ENCODE measurements around the gene BCOR. TPM values are rescaled to one million over a fixed set of nuclear protein-coding genes. Genes with fewer than 3 reads are reported as not detected.

The BCOR gene
- total RNA-seq, 2 experiments from 2014 or later: 34.7 to 51.1 TPM

DNA sequence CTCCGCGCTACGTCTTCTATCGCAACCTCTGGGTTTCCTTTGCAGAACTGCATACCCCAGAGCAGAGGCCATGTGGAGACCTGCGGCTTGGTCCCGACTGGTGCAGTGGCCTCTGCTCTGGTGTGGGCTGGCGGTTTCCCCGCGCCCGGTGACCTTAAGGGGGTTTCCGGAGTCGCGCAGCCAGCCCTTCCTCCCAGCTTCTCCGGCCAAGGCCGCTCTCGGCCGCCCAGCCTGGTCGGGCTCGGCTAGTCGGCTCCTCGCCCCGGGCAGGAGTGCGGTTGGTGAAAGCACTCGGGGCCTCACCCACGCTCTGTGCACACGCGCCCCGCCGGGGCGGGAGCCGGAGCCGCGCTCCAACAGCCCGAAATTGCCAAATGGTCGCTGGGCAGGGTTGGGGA lies 84.9 kb downstream of the BCOR start:
- POLR2A ChIA-PET: interaction anchor here (0.7 kb wide), 1 partner anchor 205 kb away, joined by 8 read pairs; no protein-coding TSS in a partner anchor
- H3K4me1 Mint-ChIP-seq: peaks cover 25% of the 10 kb centered on the region
- H3K4me3 Mint-ChIP-seq: peak overlapping the region; percentile 63
- CTCF ChIA-PET: interaction anchor here (0.8 kb wide), 1 partner anchor 165 kb away, joined by 3 read pairs; no protein-coding TSS in a partner anchor
- H3K27me3 Mint-ChIP-seq: peaks cover 17% of the 10 kb centered on the region
- no peaks in the 10 kb centered on the region for H3K36me3 Mint-ChIP-seq (ENCODE audit: low read depth)
- ATAC-seq: peak; percentile 31
- intact Hi-C loops (cut with DNase I, micrococcal nuclease): loop anchor here (1.0 to 5.0 kb wide), 9 partner anchors 82 to 281 kb away; partner anchors contain the start of gene BCOR (in 1 of the 2)
- peak; percentile 37 for DNase-seq
- peaks cover 2% of the 10 kb centered on the region for H3K9me3 Mint-ChIP-seq (ENCODE audit: low read depth)
- H3K27ac Mint-ChIP-seq: peak overlapping the region; percentile 60

DNA sequence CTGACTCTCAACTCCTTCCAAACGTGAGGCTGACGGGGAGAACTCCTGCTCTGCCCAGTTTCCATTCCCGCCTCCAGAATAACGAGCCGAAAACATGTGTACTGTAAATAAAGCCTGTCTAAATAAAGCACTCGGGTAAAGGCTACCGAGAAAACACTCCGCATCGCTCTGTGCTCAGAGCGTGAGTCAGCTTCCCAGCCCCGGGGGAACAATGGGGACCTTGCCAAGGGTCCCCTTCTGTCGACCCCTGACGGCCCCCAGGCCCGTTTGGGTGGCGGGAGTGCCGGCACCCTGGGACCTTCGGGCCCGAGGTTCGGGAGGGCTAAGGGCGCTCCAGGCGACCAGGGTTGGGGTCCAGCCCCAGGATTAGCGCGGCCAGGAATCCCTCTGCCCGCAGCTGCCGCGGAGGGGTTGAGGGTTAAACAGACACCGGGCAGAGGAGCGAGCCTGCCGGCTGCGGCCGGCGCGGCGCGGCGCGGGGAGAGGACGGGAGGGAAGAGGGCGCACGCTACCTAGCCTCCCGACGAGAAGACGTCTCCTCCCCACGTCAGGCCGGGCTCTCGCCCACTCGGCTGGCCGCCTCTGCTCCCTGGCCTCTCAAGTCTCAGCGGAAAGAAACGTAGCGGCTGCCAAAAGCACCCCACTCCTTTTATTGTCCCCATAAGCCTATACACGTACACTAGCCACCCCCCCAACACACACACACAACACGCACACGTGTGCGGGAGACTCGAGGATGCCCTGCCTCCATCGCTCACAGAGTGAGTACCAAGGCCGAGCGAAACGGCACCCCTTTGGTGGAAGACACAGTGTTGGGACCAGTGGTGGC lies 85.5 kb downstream of the BCOR start:
- peak; percentile 33 for ATAC-seq
- Mint-ChIP-seq H3K4me1 (peaks cover 25% of the 10 kb centered on the region), H3K27ac (peak overlapping the region; percentile 60), H3K27me3 (peaks cover 22% of the 10 kb centered on the region), H3K36me3 (ENCODE audit: low read depth) (no peaks in the 10 kb centered on the region), H3K4me3 (peak overlapping the region; percentile 63), H3K9me3 (ENCODE audit: low read depth) (peaks cover 2% of the 10 kb centered on the region)
- intact Hi-C loops (cut with DNase I, micrococcal nuclease): loop anchor here (2.0 to 5.0 kb wide), 8 partner anchors 83 to 280 kb away; partner anchors contain the start of gene BCOR (in 1 of the 2)
- CTCF ChIA-PET: interaction anchor here (0.8 kb wide), 1 partner anchor 235 kb away, joined by 5 read pairs; no protein-coding TSS in a partner anchor
- POLR2A ChIA-PET: no interaction called here
- peak; percentile 41 for DNase-seq

DNA sequence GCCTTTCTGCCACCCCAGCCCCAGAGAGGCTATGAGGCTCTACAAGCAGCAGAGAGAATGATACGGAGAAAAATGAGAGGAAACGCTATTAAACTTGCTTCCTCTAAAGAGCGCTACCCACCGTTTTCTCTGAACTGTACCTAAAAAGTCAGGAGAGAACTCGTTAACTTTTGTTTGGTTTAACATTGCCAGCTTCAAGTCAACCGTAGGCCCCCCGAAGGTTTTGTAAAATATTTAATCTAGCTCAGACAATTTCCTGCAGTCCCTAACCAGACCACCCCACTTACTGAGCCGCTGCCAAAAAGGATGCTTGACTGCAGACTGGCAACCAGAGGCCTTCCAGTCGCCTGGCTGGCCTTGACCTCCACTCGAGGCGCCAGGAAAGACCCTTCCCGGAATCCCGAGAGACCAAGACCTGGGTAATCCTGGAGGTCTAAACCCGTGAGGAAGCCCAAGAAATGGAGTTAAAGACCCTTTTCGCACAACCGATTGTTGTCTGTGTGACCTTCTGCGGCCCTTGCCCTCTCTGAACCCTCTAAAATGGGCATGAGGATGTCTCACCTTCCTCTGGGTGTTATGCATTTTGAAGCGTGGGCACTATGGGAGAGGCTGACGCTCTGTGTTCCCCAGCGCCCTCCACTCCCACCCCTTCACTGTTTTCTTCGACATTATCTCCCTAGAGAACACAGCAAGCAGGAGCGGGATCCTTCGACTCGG lies 86.3 kb downstream of the BCOR start:
- DNase-seq (no peak), ATAC-seq (no peak)
- no peak overlapping the region for H3K27ac Mint-ChIP-seq
- ChIA-PET CTCF (interaction anchor here (0.8 kb wide), 1 partner anchor 236 kb away, joined by 5 read pairs; no protein-coding TSS in a partner anchor), POLR2A (interaction anchor here (0.9 kb wide), 1 partner anchor 11 kb away, joined by 4 read pairs; no protein-coding TSS in a partner anchor)
- peaks cover 2% of the 10 kb centered on the region for H3K9me3 Mint-ChIP-seq (ENCODE audit: low read depth)
- H3K27me3 Mint-ChIP-seq: peaks cover 29% of the 10 kb centered on the region
- intact Hi-C loops (cut with DNase I, micrococcal nuclease): loop anchor here (2.0 to 5.0 kb wide), 8 partner anchors 83 to 279 kb away; partner anchors contain the start of gene BCOR (in 1 of the 2)
- peaks cover 28% of the 10 kb centered on the region for H3K4me1 Mint-ChIP-seq
- H3K4me3 Mint-ChIP-seq: no peak overlapping the region
- H3K36me3 Mint-ChIP-seq (ENCODE audit: low read depth): no peaks in the 10 kb centered on the region

GRCh38 chrX:40010550-40011321 lies 87.0 kb downstream of the BCOR start:
- POLR2A ChIA-PET: interaction anchor here (0.9 kb wide), 1 partner anchor 12 kb away, joined by 4 read pairs; no protein-coding TSS in a partner anchor
- peaks cover 2% of the 10 kb centered on the region for H3K9me3 Mint-ChIP-seq (ENCODE audit: low read depth)
- no peak overlapping the region for H3K27ac Mint-ChIP-seq
- ATAC-seq: no peak
- H3K27me3 Mint-ChIP-seq: peaks cover 29% of the 10 kb centered on the region
- peaks cover 31% of the 10 kb centered on the region for H3K4me1 Mint-ChIP-seq
- DNase-seq: peak; percentile 33
- CTCF ChIA-PET: interaction anchor here (0.8 kb wide), 1 partner anchor 237 kb away, joined by 5 read pairs; no protein-coding TSS in a partner anchor
- no peaks in the 10 kb centered on the region for H3K36me3 Mint-ChIP-seq (ENCODE audit: low read depth)
- no peak overlapping the region for H3K4me3 Mint-ChIP-seq
- intact Hi-C loops (cut with DNase I, micrococcal nuclease): loop anchor here (5.0 kb wide), 7 partner anchors 87 to 278 kb away; partner anchors contain the start of gene BCOR (in 1 of the 2)

DNA sequence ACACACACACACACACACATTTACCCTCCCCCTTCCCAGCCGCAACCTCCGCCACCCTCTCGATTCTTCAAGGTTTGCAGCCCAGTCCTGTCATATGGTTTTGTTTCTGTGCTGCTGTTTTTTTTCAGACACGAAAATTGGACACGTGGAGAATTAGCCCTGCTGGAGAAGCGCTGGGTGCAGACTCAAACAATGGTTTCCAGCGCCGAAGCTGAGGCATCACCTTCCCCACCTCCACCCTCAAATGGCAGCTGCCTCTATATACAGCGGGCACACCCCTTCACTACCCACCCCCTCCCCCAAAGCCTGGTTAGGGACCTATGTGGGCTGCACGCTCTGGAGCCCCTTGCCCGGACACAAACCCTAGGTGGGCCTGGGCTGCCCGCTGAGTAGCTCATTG lies 87.9 kb downstream of the BCOR start:
- POLR2A ChIA-PET: no interaction called here
- Mint-ChIP-seq H3K4me3 (no peak overlapping the region), H3K27me3 (peaks cover 29% of the 10 kb centered on the region), H3K9me3 (ENCODE audit: low read depth) (no peaks in the 10 kb centered on the region), H3K36me3 (ENCODE audit: low read depth) (no peaks in the 10 kb centered on the region), H3K4me1 (peaks cover 33% of the 10 kb centered on the region), H3K27ac (no peak overlapping the region)
- no peak for DNase-seq
- ATAC-seq: no peak
- CTCF ChIA-PET: no interaction called here
- intact Hi-C loops (cut with DNase I, micrococcal nuclease): loop anchor here (5.0 kb wide), 8 partner anchors 87 to 278 kb away; partner anchors contain the start of gene BCOR (in 1 of the 2)

- DNase-seq: no peak
- ChIA-PET POLR2A (no interaction called here), CTCF (no interaction called here)
- Mint-ChIP-seq H3K27ac (no peak overlapping the region), H3K4me1 (peaks cover 33% of the 10 kb centered on the region), H3K9me3 (ENCODE audit: low read depth) (no peaks in the 10 kb centered on the region), H3K27me3 (peaks cover 29% of the 10 kb centered on the region), H3K4me3 (no peak overlapping the region), H3K36me3 (ENCODE audit: low read depth) (no peaks in the 10 kb centered on the region)
- no peak for ATAC-seq
- intact Hi-C loops (cut with DNase I, micrococcal nuclease): loop anchor here (5.0 kb wide), 2 partner anchors 137 to 147 kb away; no protein-coding TSS in a partner anchor
Measured at GRCh38 chrX:40009462-40009851, 88.3 kb downstream of the BCOR start.

DNA sequence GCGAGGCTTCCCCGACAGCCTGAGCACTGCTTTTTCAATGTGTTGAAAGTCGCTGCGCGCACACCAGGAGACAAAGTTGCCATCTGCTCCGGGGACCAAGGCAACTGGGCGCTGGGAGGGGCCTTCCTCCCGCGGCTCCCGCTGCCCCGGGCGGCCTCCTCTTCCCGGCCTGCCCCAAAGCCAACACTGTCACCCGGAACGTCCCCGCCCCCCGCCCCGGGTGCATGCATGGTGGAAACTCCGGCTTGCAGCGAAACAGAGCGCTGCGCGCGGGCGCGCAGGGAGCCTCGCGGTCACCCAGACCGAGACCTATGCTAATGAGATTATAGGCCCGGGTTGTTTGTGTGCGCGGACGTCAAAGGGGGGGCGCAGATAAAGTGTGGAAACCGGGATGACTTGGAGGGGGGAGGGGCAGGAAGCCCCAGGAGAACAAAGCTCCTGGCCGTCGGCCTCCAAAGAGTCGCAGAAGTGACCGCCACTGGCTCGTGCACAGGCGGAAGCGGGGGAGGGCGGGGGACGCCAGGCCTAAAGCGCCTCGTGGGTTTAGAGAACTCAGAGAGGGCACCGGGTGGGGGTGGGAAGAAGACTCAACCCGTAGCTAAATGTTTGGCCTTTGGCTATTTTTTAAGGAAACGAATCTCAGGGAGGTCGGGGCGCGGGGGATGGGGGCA lies 88.8 kb downstream of the BCOR start:
- H3K36me3 Mint-ChIP-seq (ENCODE audit: low read depth): no peaks in the 10 kb centered on the region
- ChIA-PET POLR2A (no interaction called here), CTCF (no interaction called here)
- peak overlapping the region; percentile 47 for H3K4me3 Mint-ChIP-seq
- no peaks in the 10 kb centered on the region for H3K9me3 Mint-ChIP-seq (ENCODE audit: low read depth)
- H3K4me1 Mint-ChIP-seq: peaks cover 33% of the 10 kb centered on the region
- peak; percentile 63 for DNase-seq
- no peak for ATAC-seq
- H3K27me3 Mint-ChIP-seq: peaks cover 33% of the 10 kb centered on the region
- no peak overlapping the region for H3K27ac Mint-ChIP-seq
- intact Hi-C loops (cut with DNase I, micrococcal nuclease): loop anchor here (5.0 kb wide), 2 partner anchors 137 to 147 kb away; no protein-coding TSS in a partner anchor

GRCh38 chrX:40007756-40008705 lies 89.7 kb downstream of the BCOR start:
- CTCF ChIA-PET: no interaction called here
- DNase-seq (no peak), ATAC-seq (no peak)
- no peaks in the 10 kb centered on the region for H3K9me3 Mint-ChIP-seq (ENCODE audit: low read depth)
- intact Hi-C loops (cut with DNase I, micrococcal nuclease): loop anchor here (5.0 kb wide), 2 partner anchors 136 to 146 kb away; no protein-coding TSS in a partner anchor
- POLR2A ChIA-PET: no interaction called here
- no peaks in the 10 kb centered on the region for H3K36me3 Mint-ChIP-seq (ENCODE audit: low read depth)
- no peak overlapping the region for H3K27ac Mint-ChIP-seq
- peaks cover 35% of the 10 kb centered on the region for H3K27me3 Mint-ChIP-seq
- H3K4me3 Mint-ChIP-seq: no peak overlapping the region
- peaks cover 33% of the 10 kb centered on the region for H3K4me1 Mint-ChIP-seq

DNA sequence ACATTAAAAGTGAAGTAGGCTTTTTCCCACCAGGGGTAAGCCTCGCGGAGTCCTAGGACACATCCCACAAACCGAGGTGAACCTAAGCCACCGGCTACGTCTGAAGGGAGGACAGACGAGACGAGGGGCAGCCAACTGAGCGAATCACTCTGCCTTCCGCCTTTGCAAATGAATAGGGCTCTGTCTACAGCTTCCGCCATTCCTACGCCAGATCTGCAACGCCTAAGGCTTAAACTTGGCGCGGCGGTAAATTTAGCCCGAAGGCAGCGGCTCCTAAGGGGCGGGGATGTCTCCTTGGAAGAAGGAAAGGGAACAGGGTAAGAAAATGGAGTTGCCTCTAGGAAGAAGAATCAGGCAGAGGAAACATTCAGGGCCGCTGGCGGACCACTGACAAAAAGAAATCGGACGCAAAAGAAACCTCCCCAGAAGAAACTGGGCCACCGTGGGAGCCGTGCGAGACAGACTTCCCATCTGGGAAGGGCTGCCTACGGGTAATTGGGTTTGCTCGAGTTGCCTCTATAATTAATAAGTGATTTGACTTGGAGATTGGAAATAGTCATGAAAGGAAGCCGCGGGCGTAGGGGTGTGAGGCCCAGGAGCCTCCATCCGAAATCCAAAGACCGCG lies 90.5 kb downstream of the BCOR start:
- H3K27ac Mint-ChIP-seq: no peak overlapping the region
- ChIA-PET CTCF (no interaction called here), POLR2A (no interaction called here)
- H3K4me3 Mint-ChIP-seq: no peak overlapping the region
- H3K36me3 Mint-ChIP-seq (ENCODE audit: low read depth): no peaks in the 10 kb centered on the region
- no peak for DNase-seq
- H3K9me3 Mint-ChIP-seq (ENCODE audit: low read depth): no peaks in the 10 kb centered on the region
- H3K4me1 Mint-ChIP-seq: peaks cover 29% of the 10 kb centered on the region
- intact Hi-C loops (cut with DNase I, micrococcal nuclease): loop anchor here (5.0 kb wide), 2 partner anchors 135 to 145 kb away; no protein-coding TSS in a partner anchor
- peaks cover 33% of the 10 kb centered on the region for H3K27me3 Mint-ChIP-seq
- ATAC-seq: no peak
